Measurements from ENCODE around the gene PRPF40A.

The PRPF40A gene

DNA sequence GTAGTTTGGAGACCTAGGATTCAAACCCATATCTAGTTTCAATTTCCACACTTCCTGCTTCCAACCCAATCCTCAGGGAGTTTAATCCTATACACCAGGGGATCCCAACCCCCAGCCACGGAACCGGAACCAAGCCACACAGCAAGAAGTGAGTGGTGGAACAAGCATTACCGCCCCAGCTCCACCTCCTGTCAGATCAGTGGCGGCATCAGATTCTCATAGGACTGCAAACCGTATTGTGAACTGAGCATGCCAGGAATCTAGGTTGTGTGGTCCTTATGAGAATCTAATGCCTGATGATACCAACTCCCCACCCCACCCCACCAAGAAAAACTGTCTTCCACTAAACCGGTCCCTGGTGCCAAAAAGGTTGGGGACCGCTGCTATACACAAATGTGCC lies 52.5 kb downstream of the PRPF40A start:
- no peaks in the 10 kb centered on the region for H3K9me2 ChIP-seq (ENCODE audit: low read depth, low read length)
- H3K27me3 ChIP-seq (ENCODE audit: insufficient read depth, low read length) = no peaks in the 10 kb centered on the region
- H3K9ac ChIP-seq (ENCODE audit: low read length) = no peak overlapping the region
- no peaks in the 10 kb centered on the region for H4K20me1 ChIP-seq (ENCODE audit: insufficient read depth, low read length)
- peaks cover 97% of the 10 kb centered on the region for H3K36me3 ChIP-seq (ENCODE audit: insufficient read depth, low read length)
- no peak overlapping the region for H3K4me3 ChIP-seq (ENCODE audit: low read depth, low read length, poor library complexity, severe bottlenecking)
- TF ChIP-seq CTCF (IDR thresholded peaks at IDR 0.05; ENCODE audit: low read length) = no peak
- TF ChIP-seq EZH2 (IDR thresholded peaks at IDR 0.05; ENCODE audit: borderline replicate concordance, low read length) = no peak
- no peaks in the 10 kb centered on the region for H3K79me2 ChIP-seq (ENCODE audit: insufficient read depth, low read length)
- no peaks in the 10 kb centered on the region for H3K4me1 ChIP-seq (ENCODE audit: insufficient read depth, low read length, severe bottlenecking)
- H2AFZ ChIP-seq (ENCODE audit: low read length) = no peak overlapping the region
- no peaks in the 10 kb centered on the region for H3K9me3 ChIP-seq (ENCODE audit: low read length)
- no peaks in the 10 kb centered on the region for H3F3A ChIP-seq (ENCODE audit: insufficient read depth, low read length)
- H3K27ac ChIP-seq (ENCODE audit: low read depth, low read length, poor library complexity, severe bottlenecking) = no peak overlapping the region
- H3K4me2 ChIP-seq (ENCODE audit: low read length) = no peak overlapping the region

- Histone ChIP-seq H3K9me3 (ENCODE audit: low read length) (no peaks in the 10 kb centered on the region), H3F3A (ENCODE audit: insufficient read depth, low read length) (no peaks in the 10 kb centered on the region), H3K9ac (ENCODE audit: low read length) (no peak overlapping the region), H4K20me1 (ENCODE audit: insufficient read depth, low read length) (0 out of 2 replicates have a peak, but pooled peaks cover 2% of the 10 kb centered on the region), H3K9me2 (ENCODE audit: low read depth, low read length) (no peaks in the 10 kb centered on the region), H3K4me3 (ENCODE audit: low read depth, low read length, poor library complexity, severe bottlenecking) (no peak overlapping the region), H2AFZ (ENCODE audit: low read length) (no peak overlapping the region), H3K4me2 (ENCODE audit: low read length) (no peak overlapping the region), H3K27ac (ENCODE audit: low read depth, low read length, poor library complexity, severe bottlenecking) (no peak overlapping the region), H3K4me1 (ENCODE audit: insufficient read depth, low read length, severe bottlenecking) (no peaks in the 10 kb centered on the region), H3K36me3 (ENCODE audit: insufficient read depth, low read length) (peaks cover 98% of the 10 kb centered on the region), H3K27me3 (ENCODE audit: insufficient read depth, low read length) (no peaks in the 10 kb centered on the region), H3K79me2 (ENCODE audit: insufficient read depth, low read length) (no peaks in the 10 kb centered on the region)
- no peak for TF ChIP-seq EZH2 (IDR thresholded peaks at IDR 0.05; ENCODE audit: borderline replicate concordance, low read length)
- no peak for TF ChIP-seq CTCF (IDR thresholded peaks at IDR 0.05; ENCODE audit: low read length)
Observed at GRCh38 chr2:152661076-152661475, 56.2 kb downstream of the PRPF40A start.

DNA sequence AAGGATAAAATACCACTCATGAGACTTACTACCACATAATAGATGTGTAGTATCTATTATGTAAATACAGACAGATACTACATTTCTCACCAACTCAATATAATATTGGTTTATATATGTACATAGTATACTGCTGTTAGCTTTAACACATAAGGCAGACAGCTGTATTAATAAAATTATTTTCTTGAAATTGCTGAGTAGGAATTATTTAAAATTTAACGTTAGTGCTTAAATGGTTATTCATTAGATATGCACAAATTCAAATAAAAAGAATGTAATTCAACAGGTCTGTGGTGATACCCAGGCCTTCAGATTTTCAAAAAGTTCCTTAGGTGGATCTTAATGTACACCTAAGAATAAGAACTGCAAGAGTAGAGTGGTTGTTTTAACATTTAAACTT lies 59.0 kb downstream of the PRPF40A start:
- no peaks in the 10 kb centered on the region for H3K9me3 ChIP-seq (ENCODE audit: low read length)
- no peak for TF ChIP-seq EZH2 (IDR thresholded peaks at IDR 0.05; ENCODE audit: borderline replicate concordance, low read length)
- no peak for TF ChIP-seq CTCF (IDR thresholded peaks at IDR 0.05; ENCODE audit: low read length)

More for the DNA sequence above, 59.0 kb downstream of the PRPF40A start:
- Histone ChIP-seq H4K20me1 (ENCODE audit: insufficient read depth, low read length) (0 out of 2 replicates have a peak, but pooled peaks cover 2% of the 10 kb centered on the region), H3K4me2 (ENCODE audit: low read length) (no peak overlapping the region), H3K9ac (ENCODE audit: low read length) (no peak overlapping the region), H3K27ac (ENCODE audit: low read depth, low read length, poor library complexity, severe bottlenecking) (no peak overlapping the region), H3K36me3 (ENCODE audit: insufficient read depth, low read length) (peaks cover 98% of the 10 kb centered on the region), H3K4me3 (ENCODE audit: low read depth, low read length, poor library complexity, severe bottlenecking) (no peak overlapping the region), H3K4me1 (ENCODE audit: insufficient read depth, low read length, severe bottlenecking) (no peaks in the 10 kb centered on the region), H3K79me2 (ENCODE audit: insufficient read depth, low read length) (no peaks in the 10 kb centered on the region), H3K27me3 (ENCODE audit: insufficient read depth, low read length) (no peaks in the 10 kb centered on the region), H3F3A (ENCODE audit: insufficient read depth, low read length) (no peaks in the 10 kb centered on the region), H3K9me2 (ENCODE audit: low read depth, low read length) (no peaks in the 10 kb centered on the region), H2AFZ (ENCODE audit: low read length) (no peak overlapping the region)
